MM.1S (cell line): ENCODE measurements around the gene GAA.

Experiments used
- CTCF ChIP-seq: fragments of 300-600 bp; sonication (generic); IDR thresholded peaks from 2 replicates; pipeline ENCODE4 v1.5.1; 2016; ENCODE audit warnings: antibody characterized with exemption, low read length, mixed read lengths
- EZH2phosphoT487 ChIP-seq: fragments of 300-600 bp; sonication (generic); IDR thresholded peaks from 2 replicates; pipeline ENCODE4 v1.6.1; 2018; ENCODE audit warnings: antibody characterized with exemption, low read length

GRCh38 chr17:80117491-80118401, 16.4 kb downstream of the GAA start:
- TF ChIP-seq CTCF (no peak), EZH2phosphoT487 (no peak)
